Stimulated activated CD4-positive, alpha-beta T cell treated with anti-CD3 and anti-CD28 coated beads, Interleukin-2, amount 100 ng/mL, for 24 hours (primary cell): ENCODE measurements around the gene DNAH11.
"Not testable (repeated sequence)": the region's sequence is repeated elsewhere in the genome, so short reads cannot be mapped to it uniquely, and the experiment has no call there.

ENCODE experiments used
- DNase-seq, 2 donors: peaks; one replicate each; pipeline ENCODE4 v3.0.0-alpha.2; 2020

The DNAH11 gene, protein sequence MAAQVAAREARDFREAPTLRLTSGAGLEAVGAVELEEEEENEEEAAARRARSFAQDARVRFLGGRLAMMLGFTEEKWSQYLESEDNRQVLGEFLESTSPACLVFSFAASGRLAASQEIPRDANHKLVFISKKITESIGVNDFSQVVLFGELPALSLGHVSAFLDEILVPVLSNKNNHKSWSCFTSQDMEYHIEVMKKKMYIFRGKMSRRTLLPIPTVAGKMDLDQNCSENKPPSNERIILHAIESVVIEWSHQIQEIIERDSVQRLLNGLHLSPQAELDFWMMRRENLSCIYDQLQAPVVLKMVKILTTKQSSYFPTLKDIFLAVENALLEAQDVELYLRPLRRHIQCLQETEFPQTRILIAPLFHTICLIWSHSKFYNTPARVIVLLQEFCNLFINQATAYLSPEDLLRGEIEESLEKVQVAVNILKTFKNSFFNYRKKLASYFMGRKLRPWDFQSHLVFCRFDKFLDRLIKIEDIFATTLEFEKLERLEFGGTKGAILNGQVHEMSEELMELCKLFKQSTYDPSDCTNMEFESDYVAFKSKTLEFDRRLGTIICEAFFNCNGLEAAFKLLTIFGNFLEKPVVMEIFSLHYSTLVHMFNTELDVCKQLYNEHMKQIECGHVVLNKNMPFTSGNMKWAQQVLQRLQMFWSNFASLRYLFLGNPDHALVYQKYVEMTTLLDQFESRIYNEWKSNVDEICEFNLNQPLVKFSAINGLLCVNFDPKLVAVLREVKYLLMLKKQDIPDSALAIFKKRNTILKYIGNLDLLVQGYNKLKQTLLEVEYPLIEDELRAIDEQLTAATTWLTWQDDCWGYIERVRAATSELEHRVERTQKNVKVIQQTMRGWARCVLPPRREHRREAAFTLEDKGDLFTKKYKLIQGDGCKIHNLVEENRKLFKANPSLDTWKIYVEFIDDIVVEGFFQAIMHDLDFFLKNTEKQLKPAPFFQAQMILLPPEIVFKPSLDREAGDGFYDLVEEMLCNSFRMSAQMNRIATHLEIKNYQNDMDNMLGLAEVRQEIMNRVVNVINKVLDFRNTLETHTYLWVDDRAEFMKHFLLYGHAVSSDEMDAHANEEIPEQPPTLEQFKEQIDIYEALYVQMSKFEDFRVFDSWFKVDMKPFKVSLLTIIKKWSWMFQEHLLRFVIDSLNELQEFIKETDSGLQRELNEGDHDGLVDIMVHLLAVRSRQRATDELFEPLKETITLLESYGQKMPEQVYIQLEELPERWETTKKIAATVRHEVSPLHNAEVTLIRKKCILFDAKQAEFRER (N-terminal part only)

DNA sequence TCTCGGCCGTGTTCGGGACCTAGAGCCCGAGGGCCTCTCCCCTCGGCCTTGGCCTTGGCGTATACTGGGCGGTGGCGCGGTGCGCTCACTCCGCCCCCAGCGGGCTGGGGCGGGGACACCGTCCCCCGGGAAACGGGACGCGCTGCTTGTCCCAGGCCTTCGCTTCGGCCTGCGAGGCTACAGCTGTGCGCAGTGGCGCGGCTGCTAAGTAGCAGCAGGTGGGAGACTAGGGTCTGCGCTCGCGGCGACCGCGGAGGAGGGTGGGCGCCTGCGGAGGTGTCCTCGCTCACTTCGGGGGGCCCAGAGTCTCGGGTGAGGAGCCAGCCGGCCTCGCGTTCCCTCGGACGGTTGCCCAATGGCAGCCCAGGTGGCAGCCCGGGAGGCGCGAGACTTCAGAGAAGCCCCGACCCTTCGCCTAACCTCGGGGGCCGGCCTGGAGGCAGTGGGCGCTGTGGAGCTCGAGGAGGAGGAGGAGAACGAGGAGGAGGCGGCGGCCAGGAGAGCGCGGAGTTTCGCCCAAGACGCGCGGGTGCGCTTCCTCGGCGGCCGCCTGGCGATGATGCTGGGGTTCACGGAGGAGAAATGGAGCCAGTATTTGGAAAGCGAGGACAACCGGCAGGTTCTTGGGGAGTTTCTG is at the start of gene DNAH11:
Gene DNAH11 (plus strand): TSS at position 149 of the 637 bp plus-strand sequence. CDS start 207 bp downstream, at position 356.
- peak in 1 of 2 donors; percentile 49 for DNase-seq

DNA sequence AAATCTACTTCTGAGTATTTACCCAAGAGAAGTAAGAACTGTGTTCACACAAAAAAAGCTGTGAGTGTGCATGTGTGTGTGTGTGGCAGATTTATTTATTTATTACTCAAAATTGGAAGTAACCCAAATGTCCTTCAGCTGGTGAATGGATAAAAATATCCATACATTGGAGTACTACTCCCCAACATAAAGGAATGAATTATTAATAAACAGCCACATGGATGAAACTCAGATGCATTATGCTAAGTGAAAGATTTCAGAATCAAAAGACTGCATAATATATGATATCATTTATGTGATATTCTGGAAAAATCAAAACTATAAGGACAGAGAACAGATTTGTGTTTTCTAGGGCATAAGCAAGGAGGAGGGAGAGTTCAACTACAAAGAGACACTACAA is 47.1 kb upstream of the DNAH11 start:
- no peak for DNase-seq

DNA sequence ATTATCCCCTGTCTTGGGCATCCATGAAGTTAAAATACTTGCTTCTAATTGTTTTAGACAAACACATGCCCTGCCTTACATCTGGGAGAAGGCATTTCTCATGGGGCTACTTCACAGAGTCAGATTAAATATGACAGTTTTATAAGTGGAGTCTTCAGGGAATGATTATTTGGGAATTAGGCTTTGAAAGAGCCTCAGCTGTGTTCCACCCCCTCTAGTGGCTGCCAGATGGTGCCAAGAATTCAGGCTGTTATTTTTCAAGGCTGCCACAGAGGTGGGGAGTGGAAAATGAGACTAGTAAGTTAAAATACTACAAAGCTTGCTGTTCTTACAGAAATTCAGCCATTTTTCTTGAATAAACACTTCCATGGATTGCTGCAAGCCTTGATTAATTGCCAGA is 45.8 kb upstream of the DNAH11 start:
- no peak for DNase-seq

DNA sequence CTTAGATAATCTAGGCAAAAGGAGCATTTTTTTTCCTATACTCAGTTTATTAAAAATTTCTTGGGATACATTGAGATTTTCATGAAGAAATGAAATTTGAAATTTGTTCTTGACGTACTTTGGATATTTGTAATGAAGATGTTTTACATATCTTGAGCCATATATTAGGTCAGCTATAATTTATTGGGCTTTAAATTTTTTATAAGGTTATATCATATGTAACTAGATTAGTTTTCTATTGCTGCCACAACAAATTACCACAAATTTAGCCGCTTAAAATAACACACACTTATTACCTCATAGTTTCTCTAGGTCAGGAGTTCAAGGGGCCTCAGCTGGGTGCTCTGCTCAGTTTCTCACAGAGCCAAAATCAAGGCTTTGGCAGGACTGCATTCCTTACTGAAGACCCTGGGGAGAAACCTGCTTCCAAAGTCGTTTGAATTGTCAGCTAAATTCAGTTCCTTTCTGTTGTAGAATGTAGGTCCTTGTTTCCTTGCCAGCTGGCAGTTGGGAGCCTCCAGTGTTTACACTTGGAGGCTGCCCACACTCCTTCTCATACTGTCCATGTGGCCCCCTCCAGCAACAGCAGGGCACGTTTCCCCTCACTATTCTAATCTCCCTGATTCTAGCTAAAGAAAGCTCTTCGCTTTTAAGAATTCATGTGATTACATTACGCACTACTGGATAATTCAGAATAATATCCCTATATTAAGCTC is 42.6 kb upstream of the DNAH11 start:
- no peak for DNase-seq

DNA sequence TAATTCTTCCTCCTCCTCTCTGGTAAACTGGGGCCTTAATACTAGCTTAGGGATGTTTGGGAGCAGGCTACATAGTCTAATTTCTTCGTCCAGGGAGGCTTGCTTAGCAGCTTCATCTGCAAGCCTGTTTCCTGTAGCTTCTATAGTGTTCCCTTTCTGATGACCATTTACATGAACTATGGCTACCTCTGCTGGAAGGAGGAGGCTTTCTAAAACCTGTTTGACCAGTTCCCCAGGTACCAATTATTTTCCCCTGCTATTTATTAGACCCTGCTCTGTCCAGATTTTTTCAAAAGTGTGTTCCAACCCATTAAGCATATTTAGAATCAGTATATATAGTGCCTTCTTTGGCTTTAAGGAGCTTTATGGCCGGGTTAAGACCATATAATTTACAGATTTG is 38.8 kb upstream of the DNAH11 start:
- DNase-seq, result no peak

DNA sequence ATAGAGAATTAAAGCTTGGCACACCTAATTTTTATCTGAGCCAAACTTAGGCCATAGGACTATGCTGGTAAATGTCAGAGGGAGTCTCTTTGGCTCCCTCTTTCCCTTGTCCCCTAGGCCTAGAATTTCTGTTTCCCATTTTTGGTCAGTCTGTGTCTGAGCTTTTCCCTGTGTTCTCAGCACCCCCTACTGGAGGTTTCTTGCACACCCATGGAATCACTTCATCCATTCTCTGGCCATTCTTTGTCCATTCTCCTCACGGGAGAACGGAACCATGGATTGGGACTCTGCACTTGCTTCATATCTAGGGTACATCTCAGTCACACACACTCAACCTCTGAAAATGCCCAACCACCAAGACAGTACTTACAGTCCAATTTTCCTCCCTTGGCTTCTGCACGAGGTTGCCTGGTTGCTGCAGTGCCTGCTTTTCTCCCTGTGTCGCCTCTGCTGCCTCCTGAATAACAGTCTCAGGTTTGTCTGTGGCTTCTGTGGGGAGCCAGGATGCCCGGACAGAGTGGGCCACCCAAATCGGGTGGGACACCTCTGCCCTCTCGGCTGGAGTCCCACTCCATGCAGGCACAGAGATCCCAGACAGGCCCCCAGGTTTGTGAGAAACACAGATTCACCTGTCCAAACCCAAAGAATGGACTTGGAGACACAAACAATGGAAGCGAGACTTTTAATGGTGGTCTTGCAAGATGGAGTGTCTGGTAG is 35.1 kb upstream of the DNAH11 start:
- DNase-seq, result peak; percentile 31 to 34

DNA sequence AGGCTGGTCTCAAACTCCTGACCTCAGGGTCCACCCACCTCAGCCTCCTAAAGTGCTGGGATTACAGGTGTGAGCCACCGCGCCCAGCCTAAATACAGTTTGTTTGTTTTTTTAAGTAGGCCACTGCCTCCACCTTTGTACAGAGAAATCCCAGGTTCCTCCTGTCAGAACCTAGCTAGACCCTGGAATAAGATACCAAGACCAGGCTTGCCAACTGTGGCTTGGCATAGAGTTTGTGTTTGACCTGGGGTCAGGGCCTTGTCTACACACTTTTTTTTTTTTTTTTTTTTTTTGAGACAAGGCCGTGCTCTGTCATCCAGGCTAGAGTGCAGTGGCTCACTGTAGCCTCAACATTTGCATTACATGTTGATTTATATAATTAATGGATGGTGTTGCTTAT is 34.3 kb upstream of the DNAH11 start:
- no peak for DNase-seq

DNA sequence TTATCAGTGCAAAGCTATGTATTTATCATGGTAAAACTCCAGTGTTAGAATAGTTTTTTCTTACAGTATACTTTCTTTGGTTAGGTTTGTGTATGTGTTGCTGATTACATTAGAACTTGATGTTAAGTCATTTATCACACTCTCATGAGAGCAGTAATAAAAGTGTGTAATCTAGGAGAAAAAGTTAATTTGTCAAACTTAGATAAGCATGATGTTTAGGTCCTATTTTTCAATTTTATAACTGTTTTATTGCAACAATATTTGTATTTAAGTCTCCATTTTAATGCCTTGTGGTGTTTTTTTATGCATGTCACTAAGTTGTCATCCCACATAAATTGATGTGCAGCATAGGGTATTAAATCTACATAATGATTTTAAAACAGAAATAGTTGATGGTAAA is 28.8 kb upstream of the DNAH11 start:
- no peak for DNase-seq

DNA sequence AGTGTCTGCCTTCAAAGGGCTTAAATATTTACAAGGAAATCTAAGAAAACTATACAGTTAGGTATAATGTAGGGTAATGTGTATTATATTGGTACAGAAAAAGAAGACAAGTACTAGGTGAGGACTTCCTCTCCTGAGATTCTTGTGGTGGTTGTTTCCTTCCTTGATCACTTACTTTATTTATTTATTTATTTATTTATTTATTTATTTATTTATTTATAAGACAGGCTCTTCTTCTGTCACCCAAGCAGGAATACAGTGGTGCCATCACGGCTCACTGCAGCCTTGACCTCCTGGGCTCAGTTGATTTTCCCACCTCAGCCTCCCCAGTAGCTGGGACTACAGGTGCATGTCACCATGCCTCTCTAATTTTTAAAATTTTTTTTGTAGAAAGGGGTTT is 18.2 kb upstream of the DNAH11 start:
- DNase-seq, result no peak

DNA sequence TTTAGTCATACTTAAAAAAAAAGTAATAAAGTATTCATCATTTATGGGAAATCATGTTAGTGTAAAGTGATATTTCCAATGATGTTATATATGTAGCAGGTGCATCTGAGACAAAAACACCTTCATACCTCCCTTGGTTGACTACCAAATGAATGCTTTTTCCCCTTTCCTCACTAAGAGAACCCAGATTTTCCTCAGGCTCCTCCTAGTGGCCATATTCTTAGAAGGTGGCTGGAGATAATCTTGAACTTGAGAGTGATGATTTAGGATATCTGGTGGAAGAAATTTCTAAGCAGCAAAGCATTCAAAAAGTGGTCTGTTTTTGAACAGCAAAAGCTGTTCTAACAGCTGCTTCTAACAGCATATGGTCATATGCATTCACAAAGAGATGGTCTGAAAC is 16.8 kb upstream of the DNAH11 start:
- DNase-seq, result no peak

DNA sequence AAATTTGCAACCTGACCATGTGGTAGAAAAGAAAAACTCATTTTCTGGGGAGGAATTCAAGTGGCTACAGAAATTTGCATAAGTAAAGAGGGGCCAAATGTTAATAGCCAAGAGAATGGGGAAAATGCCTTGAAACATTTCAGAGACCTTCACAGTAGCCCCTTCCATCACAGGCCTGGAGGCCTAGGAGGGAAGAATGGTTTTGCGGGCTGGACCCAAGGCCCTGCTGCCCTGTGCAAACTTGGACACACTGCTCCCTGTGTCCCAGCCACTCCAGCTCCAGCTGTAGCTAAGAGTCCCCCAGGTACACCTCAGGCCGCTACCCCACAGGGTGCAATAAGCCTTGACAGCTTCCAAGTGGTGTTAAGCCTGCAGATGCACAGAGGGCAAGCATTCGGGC is 16.4 kb upstream of the DNAH11 start:
- DNase-seq, result no peak

DNA sequence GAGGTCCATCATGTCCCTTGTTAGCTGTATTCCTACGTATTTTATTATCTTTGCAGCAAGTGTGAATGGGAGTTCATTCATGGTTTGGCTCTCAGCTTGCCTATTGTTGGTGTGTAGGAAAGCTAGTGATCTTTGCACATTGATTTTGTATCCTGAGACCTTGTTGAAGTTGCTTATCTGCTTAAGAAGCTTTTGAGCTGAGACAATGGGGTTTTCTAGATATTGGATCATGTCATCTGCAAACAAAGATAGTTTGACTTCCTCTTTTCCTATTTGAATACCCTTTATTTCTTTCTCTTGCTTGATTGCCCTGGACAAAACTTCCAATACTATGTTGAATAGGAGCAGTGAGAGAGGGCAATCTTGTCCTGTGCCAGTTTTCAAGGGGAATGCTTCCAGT is 10.4 kb upstream of the DNAH11 start:
- DNase-seq, result not testable (repeated sequence)

DNA sequence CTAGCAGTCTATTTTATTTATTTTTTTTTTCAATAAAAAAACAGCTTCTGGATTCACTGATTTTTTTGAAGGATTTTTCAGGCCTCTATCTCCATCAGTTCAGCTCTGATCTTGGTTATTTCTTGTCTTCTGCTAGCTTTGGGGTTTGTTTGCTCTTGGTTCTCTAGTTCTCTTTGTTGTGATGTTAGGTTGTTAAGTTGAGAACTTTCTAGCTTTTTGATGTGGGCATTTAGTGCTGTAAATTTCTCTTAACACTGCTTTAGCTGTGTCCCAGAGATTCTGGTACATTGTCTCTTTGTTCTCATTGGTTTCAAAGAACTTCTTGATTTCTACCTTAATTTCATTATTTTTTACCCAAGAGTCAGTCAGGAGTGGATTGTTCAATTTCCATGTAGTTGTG is 9.2 kb upstream of the DNAH11 start:
- DNase-seq, result not testable (repeated sequence)

DNA sequence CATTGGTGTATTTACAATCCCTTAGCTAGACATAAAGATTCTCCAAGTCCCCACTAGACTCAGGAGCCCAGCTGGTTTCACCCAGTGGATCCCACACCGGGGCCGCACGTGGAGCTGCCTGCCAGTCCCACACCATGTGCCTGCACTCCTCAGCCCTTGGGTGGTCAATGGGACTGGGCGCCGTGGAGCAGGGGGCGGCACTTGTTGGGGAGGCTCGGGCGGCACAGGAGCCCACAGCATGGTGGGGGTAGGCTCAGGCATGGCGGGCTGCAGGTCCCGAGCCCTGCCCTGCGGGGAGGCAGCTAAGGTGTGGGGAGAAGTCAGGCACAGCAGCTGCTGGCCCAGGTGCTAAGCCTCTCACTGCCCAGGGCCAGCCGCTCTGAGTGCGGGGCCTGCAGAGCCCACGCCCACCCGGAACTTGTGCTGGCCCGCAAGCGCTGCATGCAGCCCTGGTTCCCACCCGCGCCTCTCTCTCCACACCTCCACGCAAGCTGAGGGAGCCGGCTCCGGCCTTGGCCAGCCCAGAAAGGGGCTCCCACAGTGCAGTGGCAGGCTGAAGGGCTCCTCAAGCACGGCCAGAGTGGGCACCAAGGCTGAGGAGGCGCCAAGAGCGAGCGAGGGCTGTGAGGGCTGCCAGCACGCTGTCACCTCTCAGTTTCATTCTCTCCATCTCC is 6.3 kb upstream of the DNAH11 start:
- not testable (repeated sequence) for DNase-seq

DNA sequence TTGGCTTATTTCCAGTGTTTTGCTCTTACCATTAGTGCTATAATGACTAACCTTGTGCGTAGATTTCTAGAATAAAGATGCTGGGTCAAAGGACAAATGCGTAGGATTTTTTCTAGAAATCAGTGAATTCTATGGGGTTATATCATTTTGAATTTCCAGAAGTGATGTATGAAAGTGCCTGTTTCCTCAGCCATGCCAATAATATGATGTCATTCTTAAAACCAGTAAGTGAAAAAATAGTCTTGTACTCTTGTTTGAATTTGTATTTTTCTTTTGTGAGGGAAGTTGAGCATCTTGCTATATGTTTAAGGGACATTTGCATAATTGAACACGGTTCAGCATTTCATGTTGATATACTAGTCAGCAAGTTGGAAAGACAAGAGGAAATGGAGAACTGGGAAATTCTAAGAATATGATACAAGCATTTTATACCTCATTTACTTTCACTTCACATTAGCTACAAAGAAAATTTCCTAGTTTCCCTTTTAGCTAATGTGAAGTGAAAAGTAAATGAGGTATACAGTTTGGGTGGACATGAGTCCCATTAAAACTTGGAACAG is 3.8 kb upstream of the DNAH11 start:
- no peak for DNase-seq

DNA sequence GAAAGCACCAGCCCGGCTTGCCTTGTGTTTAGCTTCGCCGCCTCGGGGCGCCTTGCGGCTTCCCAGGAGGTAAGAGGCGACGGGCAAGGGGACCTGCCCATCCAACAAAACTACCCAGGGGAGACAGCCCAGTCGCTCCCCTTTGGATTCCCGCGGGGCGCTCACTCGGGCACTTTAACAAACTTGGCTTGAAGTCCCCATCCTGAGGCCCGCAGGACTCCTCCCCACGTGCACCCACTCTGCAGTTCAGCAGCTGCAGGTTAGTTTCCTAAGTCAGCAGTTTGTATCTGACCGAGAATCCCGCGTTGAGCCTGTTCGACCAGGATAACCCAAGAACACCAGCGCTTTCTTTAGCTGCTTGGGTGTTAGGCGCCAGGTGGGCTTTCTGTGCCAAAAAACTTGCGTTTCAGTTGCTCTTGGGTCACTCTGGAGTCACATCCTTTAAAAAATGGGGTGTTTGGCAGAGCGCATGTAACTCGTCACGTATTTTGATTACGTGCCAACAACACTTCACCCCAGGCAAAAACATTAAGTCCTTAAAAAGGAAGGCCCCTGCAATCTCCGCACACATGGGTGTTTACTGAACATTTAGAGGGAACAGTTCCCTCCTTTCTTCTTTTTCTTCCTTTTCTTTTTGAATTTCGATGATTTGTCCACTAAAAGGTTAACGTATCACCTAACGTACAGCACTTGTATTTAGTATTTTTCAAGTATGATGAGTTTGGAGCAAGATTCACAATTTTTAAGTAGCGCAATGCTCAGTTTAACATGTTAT is 876 bp downstream of the DNAH11 start:
- DNase-seq, result no peak

DNA sequence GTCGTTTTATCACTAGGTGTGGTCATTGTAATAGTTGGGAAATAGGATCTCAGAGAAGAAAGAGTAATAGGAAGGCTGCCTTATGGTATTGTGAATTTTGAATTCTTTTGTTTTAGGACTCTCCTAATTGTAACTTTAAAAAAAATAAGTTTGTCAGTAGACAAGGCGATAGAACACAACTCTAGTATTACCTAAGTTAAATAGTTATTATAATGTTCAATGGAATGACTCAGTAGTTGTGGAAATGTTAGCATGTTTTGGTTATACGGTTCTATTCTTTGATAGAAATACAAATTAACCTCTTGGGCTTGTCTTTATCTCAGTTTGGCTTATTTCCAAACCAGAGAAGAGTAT is 1.4 kb downstream of the DNAH11 start:
- DNase-seq, result no peak

DNA sequence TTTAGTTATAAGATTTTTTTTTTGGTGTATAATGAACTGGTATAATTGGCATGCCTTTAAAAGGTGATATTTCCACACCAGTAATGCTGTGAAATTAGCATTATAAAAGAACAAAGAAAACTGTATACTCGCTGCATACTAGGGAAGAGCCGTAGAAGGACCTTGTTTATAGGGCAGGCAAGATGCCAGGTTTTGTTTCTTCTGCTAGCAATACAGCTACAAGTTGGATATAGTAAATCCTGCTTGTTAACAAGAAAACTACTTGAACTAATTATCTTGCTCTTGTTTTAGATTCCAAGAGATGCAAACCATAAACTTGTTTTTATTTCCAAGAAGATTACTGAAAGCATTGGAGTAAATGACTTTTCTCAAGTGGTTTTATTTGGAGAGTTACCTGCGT is 1.9 kb downstream of the DNAH11 start:
- DNase-seq, result no peak

DNA sequence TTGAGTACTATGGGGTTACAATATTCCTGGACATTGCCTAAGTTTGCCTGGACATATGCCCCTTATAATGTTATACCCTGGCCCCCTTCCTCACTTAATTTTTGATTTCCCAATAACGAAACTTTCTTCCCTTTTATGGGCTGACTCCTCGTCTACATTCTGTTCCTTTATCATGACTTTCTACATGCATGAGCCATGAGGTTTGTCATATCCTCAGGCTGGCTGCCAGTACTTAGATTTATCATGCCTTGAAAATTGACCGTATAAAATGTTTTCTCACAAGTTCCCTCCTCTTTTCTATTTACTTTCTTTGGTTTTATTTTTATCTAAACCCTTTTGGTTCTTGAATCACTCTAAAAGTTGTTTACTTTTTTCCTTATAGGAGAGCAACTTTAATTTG is 4.7 kb downstream of the DNAH11 start:
- no peak for DNase-seq

DNA sequence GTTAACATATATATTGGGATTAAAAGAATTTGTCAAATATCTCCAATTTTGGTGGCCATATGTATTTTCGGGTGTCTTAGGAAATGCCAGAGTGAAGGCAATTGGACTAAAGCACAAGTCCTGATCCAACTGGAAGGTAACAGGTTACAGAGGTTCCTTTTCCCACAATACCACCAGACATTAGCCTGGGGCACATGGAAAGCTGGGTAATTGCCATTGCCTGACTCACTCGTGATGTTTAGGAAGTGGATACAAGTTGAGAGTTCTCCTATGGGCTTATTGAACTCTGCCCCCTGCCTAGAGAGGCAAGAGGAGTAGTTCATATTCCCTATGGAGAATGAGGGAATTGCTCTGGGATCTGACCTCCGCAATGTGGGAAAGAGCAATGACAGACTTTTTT is 5.7 kb downstream of the DNAH11 start:
- DNase-seq, result no peak
